ENCODE results near the gene SLC25A47. TPM values are rescaled to one million over a fixed set of nuclear protein-coding genes. Genes with fewer than 3 reads are reported as not detected.

SLC25A47 gene
- total and polyA plus RNA-seq, 2 donors (not counting 3 experiments of a cell fraction or from before 2014, with no cell fraction given) = not detected

- DNase-seq (ENCODE audit: low read depth, low spot score) (no peak), FAIRE-seq (no peak)
- no peaks in the 10 kb centered on the region for H3K79me2 ChIP-seq (ENCODE audit: control insufficient read depth, insufficient read depth, low read length)
- no peaks in the 10 kb centered on the region for H3K27me3 ChIP-seq (ENCODE audit: control insufficient read depth in 2 of 2, insufficient read depth in 2 of 2, low read length in 2 of 2)
- no peaks in the 10 kb centered on the region for H4K20me1 ChIP-seq (replicated peaks; ENCODE audit: control insufficient read depth, extremely low read depth, insufficient read depth, low read length)
- no peaks in the 10 kb centered on the region for H3K9me3 ChIP-seq (replicated peaks; ENCODE audit: control insufficient read depth, insufficient read depth, low read length)
- dilution Hi-C loops (cut with MboI; ENCODE audit: extremely low pct_ligation_motif_present, low sequenced_read_pairs) (no loop called here), intact Hi-C loops (cut with micrococcal nuclease) (no loop called here)
- H3K27ac ChIP-seq (ENCODE audit: insufficient read depth, low read depth, low read length) = no peak overlapping the region
- CTCF ChIA-PET = interaction anchor here (1.1 to 1.2 kb wide), 2 partner anchors 8 to 19 kb away, joined by 6 to 7 read pairs; no protein-coding TSS in a partner anchor
- no peaks in the 10 kb centered on the region for H3K4me1 ChIP-seq (ENCODE audit: control insufficient read depth, extremely low read depth, insufficient read depth, low read length)
- H3K9me1 ChIP-seq (replicated peaks; ENCODE audit: control insufficient read depth, extremely low read depth, insufficient read depth, low read length) = no peaks in the 10 kb centered on the region
- H3K4me2 ChIP-seq (ENCODE audit: insufficient read depth, low read length) = no peak overlapping the region
- no peak overlapping the region for H3K9ac ChIP-seq (replicated peaks; ENCODE audit: extremely low read depth, insufficient read depth, low read length)
- TF ChIP-seq GATA2 (IDR thresholded peaks at IDR 0.05; ENCODE audit: insufficient read depth, insufficient read length, low read depth, low read length) (no peak), POLR2AphosphoS5 (IDR thresholded peaks at IDR 0.05; ENCODE audit: insufficient read depth, low read depth, low read length) (no peak), EZH2 (IDR thresholded peaks at IDR 0.05; ENCODE audit: borderline replicate concordance, low read depth, low read length, severe bottlenecking) (no peak), JUN (IDR thresholded peaks at IDR 0.05; ENCODE audit: borderline replicate concordance, insufficient read depth, insufficient read length, low read depth) (no peak), MAX (IDR thresholded peaks at IDR 0.05; ENCODE audit: insufficient read depth, insufficient read length) (no peak), POLR2A (IDR thresholded peaks at IDR 0.05; ENCODE audit: low read depth, low read length) (no peak), FOS (IDR thresholded peaks at IDR 0.05; ENCODE audit: borderline replicate concordance, insufficient read depth, low read length) (no peak), CTCF (IDR thresholded peaks at IDR 0.05; ENCODE audit: extremely low read depth in 1 of 2, insufficient read depth in 1 of 2, low read depth in 1 of 2, low read length in 2 of 2) (no peak), MYC (IDR thresholded peaks at IDR 0.05; ENCODE audit: low read depth, low read length) (no peak)
- no peaks in the 10 kb centered on the region for H3K36me3 ChIP-seq (ENCODE audit: control insufficient read depth in 2 of 2, extremely low read depth in 1 of 2, insufficient read depth in 2 of 2, low read length in 2 of 2)
- BruUV-seq (replicated peaks) = no TSS peak
- POLR2A ChIA-PET = interaction anchor here (1.0 kb wide), 1 partner anchor 10 kb away, joined by 4 read pairs; no protein-coding TSS in a partner anchor
- no peak overlapping the region for H2AFZ ChIP-seq (ENCODE audit: low read depth, low read length)
- H3K4me3 ChIP-seq (replicated peaks in 1 of 3; ENCODE audit: insufficient read depth in 1 of 3, low read depth in 1 of 3, low read length in 3 of 3) = no peak overlapping the region
Observed at GRCh38 chr14:100322138-100322957, 791 bp upstream of the SLC25A47 start.
